GM18520 (cell line): ENCODE data around the gene RANBP17.

ENCODE experiments used
- ATAC-seq: cut with Tn5 transposase; IDR thresholded peaks from one replicate; pipeline ENCODE4 v1.9.1; 2021; ENCODE audit not compliant: unreplicated experiment

Gene RANBP17

DNA sequence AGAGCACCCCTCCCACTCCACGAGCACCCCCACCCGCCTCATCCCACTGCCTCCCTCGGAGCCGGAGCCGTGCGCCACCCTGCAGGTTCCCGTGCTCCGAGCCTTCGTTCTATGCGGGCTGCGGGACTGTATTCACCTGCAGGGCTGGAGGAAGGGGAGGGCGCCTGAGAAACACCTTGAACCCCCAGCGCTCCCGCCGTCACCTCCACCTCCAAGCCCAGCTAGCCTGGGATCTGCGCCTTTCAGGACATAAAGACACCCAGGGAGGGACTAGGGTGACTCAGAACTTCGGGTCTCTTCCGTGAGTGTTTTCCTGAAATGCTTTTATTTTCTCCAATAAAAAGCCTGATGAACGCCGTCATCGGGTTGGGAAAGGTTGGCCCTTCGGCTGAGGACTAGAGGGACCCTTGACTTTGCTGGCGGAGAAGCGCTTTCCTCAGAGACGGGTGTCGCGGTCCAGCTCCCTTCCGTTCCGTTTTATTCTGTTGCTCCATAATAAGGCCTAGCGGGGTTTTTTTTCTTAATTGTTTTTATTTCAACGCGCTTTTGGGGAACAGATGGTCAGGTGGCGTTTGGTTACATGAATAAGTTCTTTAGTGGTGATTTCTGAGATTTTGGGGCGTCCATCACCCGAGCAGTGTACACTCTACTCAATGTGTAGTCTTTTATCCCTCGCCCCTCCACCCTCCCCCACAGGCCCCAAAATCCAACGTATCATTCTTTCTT lies 451.8 kb downstream of the RANBP17 start:
- no peak for ATAC-seq

DNA sequence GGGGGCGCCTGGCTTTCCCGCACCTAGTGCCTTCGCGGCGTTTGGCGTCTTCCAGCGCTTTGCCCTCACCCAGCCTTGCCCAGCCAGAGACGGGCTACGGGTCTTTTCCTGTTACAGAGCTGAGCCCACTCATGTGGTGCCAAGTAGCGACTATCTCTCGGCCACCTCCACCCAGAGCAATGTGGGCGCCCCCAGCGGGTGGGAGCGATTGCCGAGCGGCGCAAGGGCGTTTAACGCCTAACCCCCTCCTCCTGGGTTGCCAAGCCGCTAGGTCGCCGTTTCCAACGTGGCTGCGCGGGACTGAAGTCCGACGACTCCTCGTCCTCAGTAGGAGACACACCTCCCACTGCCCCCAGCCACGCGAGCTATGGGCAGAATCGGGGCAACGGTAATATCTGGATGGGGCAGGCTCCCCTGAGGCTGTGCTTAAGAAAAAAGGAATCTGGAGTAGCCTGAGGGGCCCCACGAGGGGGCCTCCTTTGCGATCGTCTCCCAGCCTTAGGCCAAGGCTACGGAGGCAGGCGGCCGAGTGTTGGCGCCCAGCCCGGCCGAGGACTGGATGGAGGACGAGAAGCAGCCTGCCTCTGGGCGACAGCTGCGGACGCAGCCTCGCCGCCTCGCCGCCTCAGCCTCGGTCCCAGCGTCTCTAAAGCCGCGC lies 453.0 kb downstream of the RANBP17 start:
- no peak for ATAC-seq

DNA sequence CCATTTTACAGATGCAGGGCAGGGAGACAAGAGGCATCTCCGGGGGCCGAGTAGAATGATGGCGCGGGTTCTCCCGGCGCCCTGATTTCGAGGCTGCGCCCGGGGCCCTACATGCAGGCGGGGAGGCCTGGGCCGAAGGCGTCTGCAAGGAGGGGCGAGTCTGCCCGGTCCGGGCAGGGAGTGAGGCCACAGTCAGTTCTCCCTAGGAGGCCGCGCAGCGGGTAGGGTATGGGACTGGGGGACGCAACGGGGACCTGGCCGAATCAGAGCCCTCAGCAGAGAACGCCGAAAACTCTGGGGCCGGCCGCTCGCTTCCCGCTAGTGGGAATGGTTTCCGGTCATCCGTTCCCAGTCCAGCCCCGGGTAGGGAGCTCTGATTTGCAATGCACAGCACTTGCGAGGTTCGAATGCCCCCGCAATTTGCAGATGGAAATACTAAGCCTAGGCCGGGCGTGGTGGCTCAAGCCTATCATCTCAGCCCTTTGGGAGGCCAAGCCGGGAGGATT lies 453.6 kb downstream of the RANBP17 start:
- ATAC-seq, result no peak

DNA sequence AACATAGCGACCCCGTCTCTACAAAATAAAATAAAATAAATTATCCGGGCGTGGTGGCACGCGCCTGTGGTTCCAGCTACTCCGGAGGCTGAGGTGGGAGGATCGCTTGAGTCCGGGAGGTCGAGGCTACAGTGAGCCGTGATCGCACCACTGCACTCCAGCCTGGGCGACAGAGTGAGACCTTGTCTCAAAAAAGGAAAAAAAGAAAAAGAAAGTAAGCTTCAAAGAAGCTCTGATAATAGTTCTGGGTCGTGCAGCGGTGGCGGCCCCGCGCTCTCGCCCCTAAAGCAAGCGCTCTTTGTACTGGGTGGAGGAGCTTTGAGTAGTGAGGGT lies 454.1 kb downstream of the RANBP17 start:
- no peak for ATAC-seq

DNA sequence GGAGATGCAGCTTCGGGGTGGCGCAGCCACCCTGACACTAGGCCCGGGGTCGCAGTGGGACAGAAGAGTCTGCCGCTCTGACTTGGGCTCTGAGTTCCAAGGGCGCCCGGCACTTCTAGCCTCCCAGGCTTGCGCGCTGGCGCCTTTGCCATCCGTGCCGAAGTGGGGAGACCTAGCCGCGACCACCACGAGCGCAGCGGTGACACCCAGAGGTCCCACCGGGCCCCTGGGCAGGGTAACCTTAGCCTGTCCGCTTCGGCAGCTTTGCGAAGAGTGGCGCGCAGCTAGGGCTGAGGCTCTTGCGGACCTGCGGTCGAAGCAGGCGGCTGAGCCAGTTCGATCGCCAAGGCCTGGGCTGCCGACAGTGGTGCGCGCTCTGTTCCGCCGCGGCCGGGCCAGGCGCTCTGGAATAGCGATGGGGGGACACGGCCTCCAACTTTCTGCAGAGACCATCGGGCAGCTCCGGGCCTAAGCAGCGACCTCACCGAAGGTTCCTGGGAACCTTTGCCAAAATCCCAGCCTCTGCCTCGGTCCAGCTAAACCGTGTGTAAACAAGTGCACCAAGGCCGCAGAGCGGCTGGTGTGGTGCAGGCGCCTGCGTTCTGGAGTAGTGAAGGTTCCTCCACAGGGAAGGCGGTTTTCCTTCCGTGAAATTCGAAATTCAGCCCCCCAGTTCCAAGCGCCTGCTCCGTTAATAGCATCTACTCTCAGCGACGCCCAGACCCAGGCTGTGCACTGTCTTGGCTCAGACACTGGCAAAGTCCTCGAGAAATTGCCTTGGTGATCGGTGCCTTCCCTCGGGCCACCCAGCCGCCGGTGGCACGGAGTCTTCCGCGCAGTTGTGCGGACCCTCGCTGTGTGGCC lies 454.7 kb downstream of the RANBP17 start:
- no peak for ATAC-seq

DNA sequence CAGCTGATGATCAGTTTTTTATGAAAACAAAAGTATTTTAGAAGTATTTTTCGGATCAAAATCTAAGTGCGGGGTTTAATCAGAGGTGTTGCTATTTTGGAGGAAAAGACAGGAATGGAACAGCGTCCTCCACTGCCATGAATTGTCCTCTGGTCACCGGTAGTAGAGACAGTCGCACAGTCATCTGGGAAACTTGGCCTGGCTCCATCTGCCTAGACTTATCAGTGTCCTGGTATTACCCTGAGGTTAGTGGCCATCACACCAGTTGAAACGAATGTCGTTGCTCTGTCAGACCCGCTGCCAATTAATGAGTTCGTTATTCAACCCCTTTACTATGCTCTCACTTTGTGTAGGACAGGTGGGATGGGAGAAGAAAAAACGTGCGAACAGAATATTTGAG lies 455.4 kb downstream of the RANBP17 start:
- ATAC-seq, result no peak

DNA sequence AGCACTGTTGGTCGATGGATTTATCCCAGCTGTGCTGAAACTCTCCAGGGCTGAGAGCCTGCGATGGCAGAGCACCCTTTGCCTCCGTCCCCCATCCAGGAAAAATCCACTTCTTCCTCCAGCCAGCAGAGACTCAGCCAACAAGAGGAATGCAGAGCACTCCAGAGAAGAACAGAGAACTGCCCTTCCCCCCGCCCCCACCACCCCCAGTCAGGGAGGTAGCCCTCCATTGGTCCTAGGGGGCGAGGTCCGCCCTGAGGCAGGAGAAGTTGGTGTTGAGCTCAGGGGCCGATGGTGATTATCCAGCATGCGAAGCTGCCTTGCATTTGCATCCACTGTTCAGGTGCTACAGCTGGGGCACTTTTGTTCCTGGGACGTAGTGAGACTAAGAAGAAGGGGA lies 456.2 kb downstream of the RANBP17 start:
- no peak for ATAC-seq

DNA sequence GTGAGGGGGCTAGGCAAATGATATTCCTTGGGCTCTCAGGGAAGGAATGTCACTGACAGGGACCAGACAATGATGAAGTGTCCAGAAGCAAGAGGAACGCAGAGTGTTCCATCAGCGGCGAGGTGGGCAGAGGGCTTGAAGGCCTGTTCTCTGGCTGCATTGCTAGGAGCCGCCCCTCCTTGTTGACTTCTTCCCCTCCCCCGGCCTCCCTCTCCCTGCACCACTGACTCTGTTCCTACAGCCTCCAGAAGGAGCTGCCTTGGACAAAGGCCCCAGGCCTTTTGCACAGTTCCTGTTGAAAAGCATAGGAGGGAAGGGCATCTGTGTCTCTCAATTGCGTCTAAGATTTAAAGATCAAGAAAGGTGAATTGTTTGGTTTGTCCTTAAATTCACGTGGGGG lies 459.6 kb downstream of the RANBP17 start:
- ATAC-seq, result no peak

DNA sequence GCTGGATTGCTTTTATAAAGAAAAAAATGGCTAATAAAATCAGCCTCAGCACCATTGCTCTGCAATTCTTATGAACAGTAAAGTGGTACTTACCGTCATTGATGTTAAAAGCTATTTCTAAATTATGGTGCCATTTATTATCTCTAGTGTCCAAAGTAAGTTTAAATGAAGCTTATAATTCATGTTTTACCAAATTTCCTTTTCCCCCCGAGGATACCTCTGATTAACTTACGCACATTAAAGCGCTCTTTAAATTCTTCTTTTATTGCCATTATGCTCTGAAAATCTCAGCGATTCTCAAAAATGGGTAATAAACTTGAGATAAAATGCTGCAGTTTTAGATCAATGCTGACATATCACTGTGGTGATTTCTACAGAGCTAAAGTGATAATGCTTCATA lies 460.7 kb downstream of the RANBP17 start:
- ATAC-seq, result no peak

DNA sequence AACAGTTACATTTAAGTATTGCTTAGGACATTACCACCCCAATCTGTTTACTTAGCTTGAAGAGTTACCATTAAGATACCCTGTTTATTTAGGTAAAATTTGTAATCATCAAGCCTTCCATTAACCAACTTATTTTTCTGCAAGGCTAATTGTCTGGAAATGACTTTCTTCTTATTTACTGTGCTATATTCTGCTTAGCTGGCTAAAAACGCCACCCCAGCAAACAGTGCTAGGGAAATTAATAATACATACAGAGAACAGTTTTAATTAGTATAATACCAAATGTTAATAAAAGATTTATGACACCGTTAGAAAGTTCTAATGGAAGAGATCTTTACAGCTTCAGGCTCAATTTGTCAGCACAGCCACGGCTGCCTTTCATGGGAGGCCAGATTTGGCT lies 461.2 kb downstream of the RANBP17 start:
- ATAC-seq, result no peak

DNA sequence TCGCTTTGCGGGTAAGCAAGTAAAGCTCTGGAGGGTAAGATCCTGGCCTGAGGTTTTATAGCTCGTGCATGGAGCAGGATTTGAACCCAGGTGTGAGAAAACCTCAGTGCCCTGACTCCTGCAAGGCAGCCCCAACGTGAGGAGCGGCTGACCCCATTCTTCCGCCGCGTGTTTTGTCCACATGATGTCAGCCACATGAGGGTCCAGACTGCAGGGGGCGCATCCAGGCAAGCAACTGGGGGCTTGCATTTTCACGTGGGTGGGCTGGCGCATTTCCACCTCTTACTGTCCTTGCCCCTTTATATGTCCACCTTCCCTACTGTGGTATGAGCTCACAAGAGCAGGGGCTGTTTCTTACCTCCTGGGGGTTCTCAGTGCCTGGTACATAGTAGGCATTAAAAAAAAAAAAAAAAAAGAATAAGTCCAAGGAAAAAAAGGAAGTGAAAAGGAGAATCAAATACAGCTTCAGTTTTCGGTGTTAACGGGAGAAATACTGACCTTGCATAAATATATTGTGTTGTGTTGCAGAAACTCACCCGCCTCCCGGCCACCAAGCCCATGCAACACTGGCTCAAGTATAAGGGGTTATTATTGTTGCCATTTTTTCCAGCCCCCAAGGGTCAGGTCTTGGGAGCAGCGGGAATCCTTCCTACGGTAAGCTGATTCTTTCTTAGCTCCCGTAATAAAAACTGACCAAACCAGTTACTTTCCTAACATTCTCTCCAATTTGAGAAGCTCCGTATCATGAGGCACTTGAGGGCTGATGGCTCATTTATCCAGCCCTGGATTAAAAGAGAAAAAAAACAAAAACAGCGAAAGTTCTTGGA lies 462.2 kb downstream of the RANBP17 start:
- no peak for ATAC-seq

DNA sequence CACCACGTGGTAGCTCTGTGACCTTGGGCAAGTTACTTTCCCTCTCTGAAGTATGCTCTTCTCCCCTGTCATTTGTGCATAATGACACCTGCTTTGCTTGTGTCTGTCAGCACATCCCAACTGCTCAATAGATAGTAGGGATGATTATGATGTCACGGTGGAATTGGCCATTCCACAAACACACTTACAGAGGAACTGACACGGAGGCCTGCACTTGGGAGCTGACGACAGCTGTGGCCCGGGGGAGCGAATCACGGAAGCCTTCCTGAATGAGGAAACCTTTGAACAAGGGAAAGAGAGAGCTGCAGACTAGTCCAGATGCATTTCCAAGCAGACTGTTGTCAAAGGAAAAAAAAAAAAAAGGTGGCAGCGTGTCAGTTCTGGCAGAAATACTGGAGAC lies 468.2 kb downstream of the RANBP17 start:
- ATAC-seq, result no peak

DNA sequence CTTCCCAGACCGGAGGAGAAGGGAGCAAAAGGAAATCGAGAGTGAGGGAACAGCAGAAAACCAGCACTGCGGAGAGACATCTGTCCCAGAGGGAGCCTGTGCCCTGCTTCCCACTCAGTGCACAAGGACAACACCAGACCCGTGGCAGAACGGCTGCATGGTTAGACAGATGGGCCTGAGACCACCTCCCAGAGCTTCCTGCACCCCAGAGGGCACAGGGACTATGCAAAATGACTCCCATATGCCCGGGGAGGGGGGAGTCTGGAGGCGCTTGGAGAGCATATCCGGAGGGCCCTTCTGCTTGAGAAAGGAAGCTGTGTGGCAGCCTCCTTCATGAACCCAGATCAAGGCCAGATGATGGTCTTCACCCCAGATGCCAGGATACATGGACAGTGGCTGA lies 473.8 kb downstream of the RANBP17 start:
- no peak for ATAC-seq

DNA sequence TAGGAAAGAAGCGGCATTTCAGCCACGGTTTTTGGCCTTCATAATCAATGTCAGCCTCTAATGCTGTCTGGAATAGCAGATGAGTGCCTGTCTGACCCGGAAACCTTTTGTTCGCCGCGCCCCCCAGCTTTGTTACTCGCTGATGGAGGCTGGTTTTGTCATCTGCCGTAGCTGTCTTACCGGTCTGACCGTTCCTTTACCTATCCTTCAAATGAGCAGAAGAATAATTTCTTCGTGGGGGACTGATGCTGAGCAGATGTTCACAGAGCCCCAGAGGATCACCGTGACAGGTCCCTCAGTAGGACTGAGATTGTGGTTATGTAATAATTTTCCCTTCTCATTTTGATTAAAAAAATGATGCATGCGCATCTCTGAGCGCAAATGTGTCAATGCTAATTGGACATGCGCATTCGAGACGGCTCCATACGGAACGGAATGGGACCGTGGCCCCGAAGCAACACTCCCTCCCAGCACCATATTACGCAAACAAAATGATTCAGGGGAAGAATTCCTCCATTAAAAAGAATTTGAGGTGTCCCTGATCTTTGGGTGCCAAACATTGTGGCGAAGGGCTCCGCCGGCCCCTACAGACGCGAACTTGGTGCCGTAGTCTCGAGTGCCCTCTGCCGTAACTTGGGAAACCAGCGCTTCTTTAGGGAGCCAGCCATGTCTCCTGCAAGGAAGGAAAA lies 474.8 kb downstream of the RANBP17 start:
- no peak for ATAC-seq

DNA sequence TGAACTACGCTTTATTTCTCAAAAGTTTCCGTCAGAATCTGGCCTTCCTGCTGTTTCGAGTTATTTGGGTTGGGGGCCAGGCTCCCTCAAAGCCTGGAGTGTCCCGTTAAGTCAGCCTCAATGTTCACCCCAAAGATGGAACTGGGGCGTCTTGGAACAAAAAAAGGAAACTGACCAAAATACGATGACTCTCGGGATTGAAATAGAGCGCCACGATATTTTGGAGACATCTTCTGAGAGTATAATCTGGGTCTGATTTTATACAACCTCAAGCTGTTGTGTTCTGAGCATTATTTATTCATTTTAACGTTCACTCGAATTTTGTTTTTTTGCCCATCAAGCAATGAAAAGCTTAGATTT lies 475.4 kb downstream of the RANBP17 start:
- no peak for ATAC-seq

DNA sequence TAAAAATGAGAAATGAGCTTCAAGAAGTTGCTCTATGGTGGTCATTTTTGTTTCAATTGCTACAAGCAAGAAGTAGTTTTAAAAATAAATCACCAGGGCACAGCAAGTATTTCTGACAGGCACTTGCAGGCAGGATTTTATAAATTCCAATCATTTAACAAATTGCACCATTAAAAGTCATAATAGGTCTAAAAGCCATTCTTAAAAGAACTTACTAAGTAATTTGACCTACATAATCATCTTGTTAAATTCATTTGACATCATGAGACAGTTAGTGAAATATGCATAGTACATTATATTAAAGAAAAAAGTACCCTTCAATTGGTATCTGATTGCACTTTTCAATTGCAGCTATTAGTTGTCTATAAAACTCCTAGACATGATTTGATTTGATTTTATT lies 478.2 kb downstream of the RANBP17 start:
- no peak for ATAC-seq

DNA sequence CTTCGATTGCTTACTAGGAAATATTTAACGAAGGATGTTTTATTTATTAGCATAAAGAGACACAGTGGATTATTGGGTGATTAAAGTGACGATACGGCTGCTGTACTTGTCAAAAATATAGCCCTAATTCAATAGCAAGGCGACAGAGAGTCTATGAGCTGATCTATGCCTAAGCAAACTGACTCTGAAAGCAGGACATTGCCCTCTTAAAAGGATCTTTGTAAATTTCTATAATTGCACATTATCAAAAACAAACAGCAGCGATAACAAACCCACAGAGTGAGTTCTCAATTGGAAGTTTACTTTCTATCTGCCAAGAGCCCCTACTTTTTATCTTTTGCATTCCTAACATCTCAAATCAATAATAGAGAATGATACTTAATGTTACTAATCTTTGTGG lies 478.7 kb downstream of the RANBP17 start:
- no peak for ATAC-seq

DNA sequence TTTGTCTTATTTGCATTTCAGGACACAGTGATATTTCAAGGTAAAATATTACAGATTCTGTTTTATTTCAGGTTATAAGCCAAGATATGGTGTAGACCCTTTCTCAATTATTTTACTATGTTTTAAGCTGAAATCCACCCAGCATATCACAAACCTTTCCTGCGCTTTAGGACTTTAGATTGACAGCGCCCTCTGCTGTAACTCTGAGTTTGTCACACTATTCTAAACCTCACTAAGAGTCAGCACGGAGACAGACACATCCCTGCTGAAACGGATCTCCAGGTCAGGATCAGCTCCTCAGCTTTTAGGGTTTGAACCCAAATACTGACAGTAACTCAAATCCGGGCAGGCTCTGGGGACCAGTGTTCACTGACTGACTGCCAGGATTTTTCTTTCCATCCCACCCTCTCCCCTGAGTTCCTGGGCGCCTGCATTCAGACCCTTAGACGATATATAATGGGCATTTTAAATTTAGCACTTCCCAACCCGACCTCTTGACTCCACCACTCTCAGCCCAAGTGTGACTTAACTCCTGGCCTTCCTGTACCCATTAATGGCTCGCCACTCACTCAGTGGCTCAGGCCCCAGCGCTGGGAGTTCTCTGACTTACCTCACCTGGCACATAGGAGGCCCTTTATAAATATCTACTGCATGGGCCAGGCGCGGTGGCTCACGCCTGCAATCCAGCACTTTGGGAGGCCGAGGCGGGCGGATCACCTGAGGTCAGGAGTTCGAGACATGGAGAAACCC lies 480.7 kb downstream of the RANBP17 start:
- ATAC-seq, result no peak

DNA sequence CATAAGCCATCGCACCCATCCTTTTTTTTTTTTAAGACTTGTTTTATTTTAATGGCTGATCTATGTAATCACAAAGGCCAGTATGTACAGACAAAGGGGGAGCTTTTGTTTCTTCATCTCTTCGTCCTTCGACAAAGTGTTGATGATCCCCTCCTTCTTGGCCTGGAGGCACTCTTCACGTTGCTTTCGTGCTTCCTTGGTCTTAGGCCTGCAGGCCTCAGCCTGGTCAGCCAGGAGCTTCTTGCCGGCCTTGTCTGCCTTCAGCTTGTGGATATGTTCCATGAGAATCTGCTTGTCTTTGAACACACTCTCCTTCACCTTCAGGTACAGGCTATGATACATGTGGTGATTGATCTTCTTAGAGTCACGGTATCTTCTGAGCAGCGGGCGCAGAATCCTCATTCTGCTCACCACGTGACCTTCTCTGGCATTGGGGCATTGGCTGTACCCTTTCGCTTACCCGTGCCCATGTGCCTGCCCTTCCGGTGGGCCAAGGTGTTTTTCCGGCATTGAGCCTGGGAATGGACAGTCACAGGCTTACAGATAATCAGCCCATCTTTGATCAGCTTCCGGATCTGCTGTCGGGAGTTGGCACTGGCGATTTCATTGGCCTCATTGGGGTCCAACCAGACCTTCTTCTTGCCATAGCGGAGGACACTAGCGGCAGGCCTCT lies 483.3 kb downstream of the RANBP17 start:
- ATAC-seq, result no peak
